Neural cell (in vitro differentiated cells): ENCODE data around the gene PPP4R2. TPM values are rescaled to one million over a fixed set of nuclear protein-coding genes. Genes with fewer than 3 reads are reported as not detected.

Experiments
- H2AFZ ChIP-seq: fragments of 200-600, 300-800 bp; sonication (generic), shearing (Covaris generic); 2 replicates; pipeline ENCODE4 v1.6.0; 2014; ENCODE audit warnings: low read depth, mild to moderate bottlenecking, antibody characterized with exemption, low read length, moderate library complexity
- H3F3A ChIP-seq: fragments of 200-600 bp; shearing (Covaris generic); 2 replicates; pipeline ENCODE4 v1.6.1; 2016; ENCODE audit warnings: mild to moderate bottlenecking, moderate library complexity, mixed read lengths, antibody characterized with exemption, low read length; ENCODE audit not compliant: insufficient read depth, poor library complexity, severe bottlenecking
- H3K27ac ChIP-seq: fragments of 200-600, 300-800 bp; sonication (generic), shearing (Covaris generic); 2 replicates; pipeline ENCODE4 v1.5.1; 2014; ENCODE audit warnings: mild to moderate bottlenecking, low read length, moderate library complexity
- H3K27me3 ChIP-seq: fragments of 300-800, 200-600 bp; sonication (generic), shearing (Covaris generic); 2 replicates; pipeline ENCODE4 v1.6.0; 2014; ENCODE audit warnings: mild to moderate bottlenecking, low read depth, low read length, moderate library complexity; ENCODE audit not compliant: insufficient read depth
- H3K36me3 ChIP-seq: fragments of 300-800, 200-600 bp; sonication (generic), shearing (Covaris generic); 2 replicates; pipeline ENCODE4 v1.5.1; 2014; ENCODE audit warnings: mild to moderate bottlenecking, antibody characterized with exemption, low read length, moderate library complexity; ENCODE audit not compliant: insufficient read depth
- H3K4me2 ChIP-seq: fragments of 300-800, 200-600 bp; sonication (generic), shearing (Covaris generic); 2 replicates; pipeline ENCODE4 v1.6.0; 2014; ENCODE audit warnings: mild to moderate bottlenecking, low read length
- H3K4me3 ChIP-seq: fragments of 300-800, 200-600 bp; sonication (generic), shearing (Covaris generic); 2 replicates; pipeline ENCODE4 v1.5.1; 2014; ENCODE audit warnings: mild to moderate bottlenecking, low read length, moderate library complexity
- H3K79me2 ChIP-seq: fragments of 200-600 bp; shearing (Covaris generic); replicated peaks from 2 replicates; pipeline ENCODE4 v1.6.0; 2014; ENCODE audit warnings: mild to moderate bottlenecking, low read length, moderate library complexity; ENCODE audit not compliant: insufficient read depth
- H3K9ac ChIP-seq: fragments of 300-800, 200-600 bp; sonication (generic), shearing (Covaris generic); 2 replicates; pipeline ENCODE4 v1.6.1; 2016; ENCODE audit warnings: mild to moderate bottlenecking, low read length, mixed read lengths
- H3K9me2 ChIP-seq: fragments of 200-600 bp; shearing (Covaris generic); 2 replicates; pipeline ENCODE4 v1.6.1; 2016; ENCODE audit warnings: mild to moderate bottlenecking, low read length, mixed read lengths; ENCODE audit not compliant: insufficient read depth
- H3K9me3 ChIP-seq: fragments of 200-600, 300-800 bp; sonication (generic), shearing (Covaris generic); 2 replicates; pipeline ENCODE4 v1.6.1; 2016; ENCODE audit warnings: mild to moderate bottlenecking, mixed run types, low read length, moderate library complexity, mixed read lengths
- H4K20me1 ChIP-seq: fragments of 200-600 bp; shearing (Covaris generic); 2 replicates; pipeline ENCODE4 v1.6.1; 2016; ENCODE audit warnings: mild to moderate bottlenecking, mixed run types; ENCODE audit not compliant: insufficient read depth
- EP300 ChIP-seq: fragments of 450-650 bp; conservative IDR thresholded peaks from 2 replicates; pipeline ENCODE4 v1.6.1; 2014; ENCODE audit warnings: antibody characterized with exemption, mild to moderate bottlenecking, moderate library complexity; ENCODE audit not compliant: poor library complexity, severe bottlenecking
- EZH2 ChIP-seq: fragments of 200-600, 300-800 bp; shearing (Covaris generic), sonication (generic); IDR thresholded peaks from 2 replicates; pipeline ENCODE4 v1.6.1; 2014; ENCODE audit warnings: antibody characterized with exemption, low read length, borderline replicate concordance, mild to moderate bottlenecking; ENCODE audit not compliant: insufficient read depth, poor library complexity, severe bottlenecking
- MXI1 ChIP-seq: fragments of 450-650 bp; conservative IDR thresholded peaks from 2 replicates; pipeline ENCODE4 v1.6.1; 2014; ENCODE audit warnings: antibody characterized with exemption, mild to moderate bottlenecking; ENCODE audit not compliant: poor library complexity, severe bottlenecking
- POLR2AphosphoS5 ChIP-seq: IDR thresholded peaks from 2 replicates; pipeline ENCODE4 v1.6.1; 2012
- RAD21 ChIP-seq: fragments of 450-650 bp; conservative IDR thresholded peaks from 2 replicates; pipeline ENCODE4 v1.6.1; 2014; ENCODE audit warnings: antibody characterized with exemption, mild to moderate bottlenecking, moderate library complexity
- SMC3 ChIP-seq: fragments of 450-650 bp; conservative IDR thresholded peaks from 2 replicates; pipeline ENCODE4 v1.6.1; 2014; ENCODE audit warnings: antibody characterized with exemption, mild to moderate bottlenecking, moderate library complexity; ENCODE audit not compliant: poor library complexity
- TAF1 ChIP-seq: IDR thresholded peaks from 2 replicates; pipeline ENCODE4 v1.6.1; 2012; ENCODE audit warnings: low read depth
- polyA plus RNA-seq: library from polyadenylated mRNA; depleted of rRNA; stranded (reverse); fragments of >200 nt; gene quantifications from 2 replicates; pipeline ENCODE4 v1.2.3, GENCODE V29; 2014
- TF ChIP-seq, protein P1 (sequence below): IDR thresholded peaks from 2 replicates; pipeline ENCODE4 v1.6.1; 2012; ENCODE audit warnings: borderline replicate concordance
- TF ChIP-seq, protein P2 (sequence below): fragments of 450-650 bp; IDR thresholded peaks from 2 replicates; pipeline ENCODE4 v1.5.1; 2014; ENCODE audit warnings: antibody characterized with exemption, mild to moderate bottlenecking, moderate library complexity; ENCODE audit not compliant: poor library complexity, severe bottlenecking

Gene PPP4R2
- polyA plus RNA-seq, 1 donor from 2014 or later: 65.5 TPM

DNA sequence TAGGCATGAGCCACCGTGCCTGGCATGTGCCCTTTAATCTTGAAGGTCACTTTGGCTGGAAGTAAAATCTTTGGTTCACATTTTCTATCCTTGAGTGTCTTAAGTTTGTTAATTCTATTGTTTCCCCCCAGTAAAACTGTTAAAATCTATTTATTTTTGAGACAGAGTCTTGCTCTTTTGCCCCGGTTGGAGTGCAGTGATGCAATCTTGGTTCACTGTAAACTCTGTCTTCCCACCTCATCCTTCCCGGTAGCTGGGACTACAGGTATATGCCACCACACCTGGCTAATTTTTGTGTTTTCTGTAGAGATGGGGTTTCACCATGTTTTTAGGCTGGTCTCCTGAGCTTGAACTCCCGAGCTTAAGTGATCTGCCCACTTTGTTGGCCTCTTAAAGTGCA lies 7.7 kb downstream of the PPP4R2 start:
- Histone ChIP-seq H3K9ac (no peak overlapping the region), H3K36me3 (peaks cover 9% of the 10 kb centered on the region), H3K4me3 (no peak overlapping the region), H3K27me3 (no peaks in the 10 kb centered on the region), H3K79me2 (peaks cover 89% of the 10 kb centered on the region), H3K9me3 (no peaks in the 10 kb centered on the region), H2AFZ (no peak overlapping the region), H3F3A (no peaks in the 10 kb centered on the region), H3K4me2 (no peak overlapping the region), H3K27ac (no peak overlapping the region), H4K20me1 (peaks cover under 1% of the 10 kb centered on the region), H3K9me2 (no peaks in the 10 kb centered on the region)
- TF ChIP-seq, protein P1, sequence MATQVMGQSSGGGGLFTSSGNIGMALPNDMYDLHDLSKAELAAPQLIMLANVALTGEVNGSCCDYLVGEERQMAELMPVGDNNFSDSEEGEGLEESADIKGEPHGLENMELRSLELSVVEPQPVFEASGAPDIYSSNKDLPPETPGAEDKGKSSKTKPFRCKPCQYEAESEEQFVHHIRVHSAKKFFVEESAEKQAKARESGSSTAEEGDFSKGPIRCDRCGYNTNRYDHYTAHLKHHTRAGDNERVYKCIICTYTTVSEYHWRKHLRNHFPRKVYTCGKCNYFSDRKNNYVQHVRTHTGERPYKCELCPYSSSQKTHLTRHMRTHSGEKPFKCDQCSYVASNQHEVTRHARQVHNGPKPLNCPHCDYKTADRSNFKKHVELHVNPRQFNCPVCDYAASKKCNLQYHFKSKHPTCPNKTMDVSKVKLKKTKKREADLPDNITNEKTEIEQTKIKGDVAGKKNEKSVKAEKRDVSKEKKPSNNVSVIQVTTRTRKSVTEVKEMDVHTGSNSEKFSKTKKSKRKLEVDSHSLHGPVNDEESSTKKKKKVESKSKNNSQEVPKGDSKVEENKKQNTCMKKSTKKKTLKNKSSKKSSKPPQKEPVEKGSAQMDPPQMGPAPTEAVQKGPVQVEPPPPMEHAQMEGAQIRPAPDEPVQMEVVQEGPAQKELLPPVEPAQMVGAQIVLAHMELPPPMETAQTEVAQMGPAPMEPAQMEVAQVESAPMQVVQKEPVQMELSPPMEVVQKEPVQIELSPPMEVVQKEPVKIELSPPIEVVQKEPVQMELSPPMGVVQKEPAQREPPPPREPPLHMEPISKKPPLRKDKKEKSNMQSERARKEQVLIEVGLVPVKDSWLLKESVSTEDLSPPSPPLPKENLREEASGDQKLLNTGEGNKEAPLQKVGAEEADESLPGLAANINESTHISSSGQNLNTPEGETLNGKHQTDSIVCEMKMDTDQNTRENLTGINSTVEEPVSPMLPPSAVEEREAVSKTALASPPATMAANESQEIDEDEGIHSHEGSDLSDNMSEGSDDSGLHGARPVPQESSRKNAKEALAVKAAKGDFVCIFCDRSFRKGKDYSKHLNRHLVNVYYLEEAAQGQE: no peak
- TF ChIP-seq EP300: no peak
- no peak for TF ChIP-seq MXI1

DNA sequence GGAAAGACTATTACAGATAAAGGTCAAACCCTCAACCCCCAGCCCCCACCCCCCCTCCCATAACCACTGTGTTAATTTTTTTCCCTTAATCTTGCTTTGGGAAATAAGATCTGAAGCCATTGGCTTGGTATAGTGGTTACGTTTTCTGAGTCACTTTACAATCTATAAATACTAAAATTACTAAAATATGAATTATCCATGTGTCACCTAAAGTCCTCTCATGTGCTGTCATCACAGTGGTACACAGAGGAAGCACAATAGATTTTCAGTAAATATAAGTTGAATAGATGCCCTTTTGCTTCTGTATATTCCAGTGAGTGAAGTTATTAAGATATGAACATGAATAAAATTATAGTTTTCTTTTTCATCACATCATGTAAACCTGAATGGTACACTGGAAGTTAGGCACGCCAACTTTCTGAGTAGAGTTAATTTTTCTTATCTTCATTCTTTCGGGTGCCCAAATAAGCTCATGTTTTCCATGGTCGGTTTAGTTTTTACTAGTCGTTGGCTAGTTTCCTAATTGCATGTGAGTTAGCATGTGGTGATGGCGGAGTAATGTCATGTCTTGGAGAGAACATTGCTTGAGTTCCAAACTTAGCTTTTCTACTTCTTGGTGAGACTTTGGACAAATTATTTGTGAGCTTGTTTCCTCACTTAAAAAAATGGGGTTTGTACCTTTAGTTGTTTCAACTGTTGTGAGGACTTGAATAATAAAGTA lies 11.5 kb downstream of the PPP4R2 start:
- Histone ChIP-seq H2AFZ (no peak overlapping the region), H3K27me3 (no peaks in the 10 kb centered on the region), H3K27ac (no peak overlapping the region), H3K9ac (no peak overlapping the region), H3F3A (no peaks in the 10 kb centered on the region), H3K9me3 (no peaks in the 10 kb centered on the region), H3K36me3 (peaks cover 5% of the 10 kb centered on the region), H3K4me3 (no peak overlapping the region), H4K20me1 (no peaks in the 10 kb centered on the region), H3K79me2 (peaks cover 91% of the 10 kb centered on the region), H3K4me2 (no peak overlapping the region), H3K9me2 (no peaks in the 10 kb centered on the region)
- TF ChIP-seq SMC3: no peak
- TF ChIP-seq, protein P2, sequence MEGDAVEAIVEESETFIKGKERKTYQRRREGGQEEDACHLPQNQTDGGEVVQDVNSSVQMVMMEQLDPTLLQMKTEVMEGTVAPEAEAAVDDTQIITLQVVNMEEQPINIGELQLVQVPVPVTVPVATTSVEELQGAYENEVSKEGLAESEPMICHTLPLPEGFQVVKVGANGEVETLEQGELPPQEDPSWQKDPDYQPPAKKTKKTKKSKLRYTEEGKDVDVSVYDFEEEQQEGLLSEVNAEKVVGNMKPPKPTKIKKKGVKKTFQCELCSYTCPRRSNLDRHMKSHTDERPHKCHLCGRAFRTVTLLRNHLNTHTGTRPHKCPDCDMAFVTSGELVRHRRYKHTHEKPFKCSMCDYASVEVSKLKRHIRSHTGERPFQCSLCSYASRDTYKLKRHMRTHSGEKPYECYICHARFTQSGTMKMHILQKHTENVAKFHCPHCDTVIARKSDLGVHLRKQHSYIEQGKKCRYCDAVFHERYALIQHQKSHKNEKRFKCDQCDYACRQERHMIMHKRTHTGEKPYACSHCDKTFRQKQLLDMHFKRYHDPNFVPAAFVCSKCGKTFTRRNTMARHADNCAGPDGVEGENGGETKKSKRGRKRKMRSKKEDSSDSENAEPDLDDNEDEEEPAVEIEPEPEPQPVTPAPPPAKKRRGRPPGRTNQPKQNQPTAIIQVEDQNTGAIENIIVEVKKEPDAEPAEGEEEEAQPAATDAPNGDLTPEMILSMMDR: no peak
- TF ChIP-seq POLR2AphosphoS5: no peak
- no peak for TF ChIP-seq EZH2
- no peak for TF ChIP-seq EP300
- TF ChIP-seq RAD21: no peak
- no peak for TF ChIP-seq TAF1
